Smooth muscle cell of trachea (primary cell): ENCODE results near the gene FAM25C. TPM values are rescaled to one million over a fixed set of nuclear protein-coding genes. Genes with fewer than 3 reads are reported as not detected.

Experiments used
- total RNA-seq: library from RNA; depleted of rRNA; stranded (reverse); fragments of >200 nt; gene quantifications from 2 replicates; pipeline ENCODE4 v1.2.1, GENCODE V29; 2014

FAM25C gene
- not detected in 2 replicates for total RNA-seq

GRCh38 chr10:47999691-48000090, at the start of gene FAM25C:
Gene FAM25C, minus strand, starts transcription at chr10:47999791. Its CDS starts 26 bp downstream, at chr10:47999765.

Other genes with a start within 250 kb of the FAM25C start
- not detected in 2 replicates for gene SYT15B, start 236.2 kb downstream of the FAM25C start, total RNA-seq
- 0.17 TPM in 1 of 2 replicates, not detected in the other for gene NPY4R2, start 81.1 kb downstream of the FAM25C start, total RNA-seq